Fibroblast of lung (primary cell): ENCODE results near the gene CFAP100. TPM values are rescaled to one million over a fixed set of nuclear protein-coding genes. Genes with fewer than 3 reads are reported as not detected.

ENCODE experiments used
- DNase-seq, 2 donors: peaks; one replicate each; pipeline versions ENCODE4 v3.0.0 to v3.0.0-alpha.2; 2010; ENCODE audit warnings: low read depth in 2 of 2
- H2AFZ ChIP-seq: 2 replicates; pipeline ENCODE4 v1.5.1; 2012; ENCODE audit warnings: low read length, control low read depth, inconsistent platforms
- H3K27ac ChIP-seq: 2 replicates; pipeline ENCODE4 v1.5.1; 2011; ENCODE audit warnings: low read length, control low read depth; ENCODE audit not compliant: insufficient read depth
- H3K27me3 ChIP-seq: 2 replicates; pipeline ENCODE4 v1.5.1; 2011; ENCODE audit warnings: mild to moderate bottlenecking, low read length; ENCODE audit not compliant: control insufficient read depth, insufficient read depth
- H3K36me3 ChIP-seq: 2 replicates; pipeline ENCODE4 v1.5.1; 2011; ENCODE audit warnings: low read length; ENCODE audit not compliant: control insufficient read depth, insufficient read depth
- H3K4me1 ChIP-seq: 2 replicates; pipeline ENCODE4 v1.5.1; 2011; ENCODE audit warnings: low read length; ENCODE audit not compliant: control insufficient read depth, insufficient read depth; ENCODE audit errors: extremely low read depth
- H3K4me2 ChIP-seq: 2 replicates; pipeline ENCODE4 v1.5.1; 2011; ENCODE audit warnings: low read length, control low read depth; ENCODE audit not compliant: insufficient read depth; ENCODE audit errors: extremely low read depth
- H3K4me3 ChIP-seq, 4 experiments: fragments of 200-600 bp in 1 of 4; sonication (generic) in 1 of 4; replicated peaks in 1 of 4; 2 replicates each; pipeline ENCODE4 v1.5.1; 2011 to 2016; ENCODE audit warnings: low read length in 4 of 4, low read depth in 3 of 4, mild to moderate bottlenecking in 3 of 4, control low read depth in 2 of 4, inconsistent platforms in 1 of 4, mixed read lengths in 1 of 4; ENCODE audit not compliant: insufficient read depth in 1 of 4; ENCODE audit errors: control extremely low read depth in 1 of 4
- H3K79me2 ChIP-seq: 2 replicates; pipeline ENCODE4 v1.5.1; 2012; ENCODE audit warnings: mild to moderate bottlenecking, low read length, inconsistent platforms; ENCODE audit not compliant: control insufficient read depth, insufficient read depth
- H3K9ac ChIP-seq: 2 replicates; pipeline ENCODE4 v1.5.1; 2011; ENCODE audit warnings: mild to moderate bottlenecking, low read length, control low read depth; ENCODE audit not compliant: insufficient read depth
- H3K9me3 ChIP-seq: 2 replicates; pipeline ENCODE4 v1.5.1; 2012; ENCODE audit warnings: low read depth, low read length; ENCODE audit not compliant: control insufficient read depth, insufficient read depth
- H4K20me1 ChIP-seq: 2 replicates; pipeline ENCODE4 v1.5.1; 2011; ENCODE audit warnings: low read length; ENCODE audit not compliant: control insufficient read depth, insufficient read depth; ENCODE audit errors: extremely low read depth
- CTCF ChIP-seq, 2 donors: IDR thresholded peaks in 1 of 2; conservative IDR thresholded peaks in 1 of 2; 1 replicate in 1 of 2; 2 replicates in 1 of 2; pipeline ENCODE4 v1.5.1; 2011 to 2012; ENCODE audit warnings: low read length in 2 of 2, control low read depth in 1 of 2, inconsistent platforms in 1 of 2, low read depth in 1 of 2, mild to moderate bottlenecking in 1 of 2
- EZH2 ChIP-seq: IDR thresholded peaks from 2 replicates; pipeline ENCODE4 v1.5.1; 2012; ENCODE audit warnings: low read length, control low read depth, mild to moderate bottlenecking; ENCODE audit errors: missing control alignments
- polyA plus RNA-seq, 2 donors: library from polyadenylated mRNA; depleted of rRNA in 1 of 2; stranded (reverse) in 1 of 2; unstranded in 1 of 2; fragments of >200 nt; gene quantifications; 2 replicates each; pipeline ENCODE4 v1.2.1, GENCODE V29; 2011 to 2012; ENCODE audit warnings: missing spikeins in 1 of 2
- total RNA-seq: library from RNA; depleted of rRNA; stranded (reverse); fragments of >200 nt; gene quantifications from 2 replicates; pipeline ENCODE4 v1.2.1, GENCODE V29; 2014

Gene CFAP100
- total and polyA plus RNA-seq, 2 donors (not counting 1 experiment from before 2014, with no cell fraction given), result not detected

GRCh38 chr3:126360714-126361060, 34.0 kb upstream of the CFAP100 start:
- H3K79me2 ChIP-seq, result no peaks in the 10 kb centered on the region
- no peaks in the 10 kb centered on the region for H4K20me1 ChIP-seq
- no peak for DNase-seq
- no peak overlapping the region for H2AFZ ChIP-seq
- H3K36me3 ChIP-seq, result no peaks in the 10 kb centered on the region
- no peak overlapping the region for H3K4me3 ChIP-seq
- TF ChIP-seq EZH2 (no peak), CTCF (conservative IDR thresholded peaks at IDR 0.05 in 1 of 2, IDR thresholded peaks at IDR 0.05 in 1 of 2; ENCODE audit: low read depth in 1 of 2, low read length in 2 of 2) (no peak)
- no peaks in the 10 kb centered on the region for H3K9me3 ChIP-seq
- H3K27ac ChIP-seq, result no peak overlapping the region
- peaks cover 23% of the 10 kb centered on the region for H3K27me3 ChIP-seq
- H3K4me1 ChIP-seq, result peaks cover 6% of the 10 kb centered on the region
- H3K9ac ChIP-seq, result no peak overlapping the region
- H3K4me2 ChIP-seq, result no peak overlapping the region

GRCh38 chr3:126361211-126361610, 33.5 kb upstream of the CFAP100 start:
- H3K79me2 ChIP-seq, result no peaks in the 10 kb centered on the region
- H4K20me1 ChIP-seq, result no peaks in the 10 kb centered on the region
- no peak overlapping the region for H3K4me3 ChIP-seq
- TF ChIP-seq EZH2, result no peak
- no peak for TF ChIP-seq CTCF (conservative IDR thresholded peaks at IDR 0.05 in 1 of 2, IDR thresholded peaks at IDR 0.05 in 1 of 2; ENCODE audit: low read depth in 1 of 2, low read length in 2 of 2)
- H3K27me3 ChIP-seq, result peaks cover 23% of the 10 kb centered on the region
- no peaks in the 10 kb centered on the region for H3K36me3 ChIP-seq
- no peak overlapping the region for H2AFZ ChIP-seq
- H3K4me2 ChIP-seq, result no peak overlapping the region
- no peak for DNase-seq
- H3K9me3 ChIP-seq, result no peaks in the 10 kb centered on the region
- no peak overlapping the region for H3K27ac ChIP-seq
- H3K9ac ChIP-seq, result no peak overlapping the region
- peaks cover 4% of the 10 kb centered on the region for H3K4me1 ChIP-seq

DNA sequence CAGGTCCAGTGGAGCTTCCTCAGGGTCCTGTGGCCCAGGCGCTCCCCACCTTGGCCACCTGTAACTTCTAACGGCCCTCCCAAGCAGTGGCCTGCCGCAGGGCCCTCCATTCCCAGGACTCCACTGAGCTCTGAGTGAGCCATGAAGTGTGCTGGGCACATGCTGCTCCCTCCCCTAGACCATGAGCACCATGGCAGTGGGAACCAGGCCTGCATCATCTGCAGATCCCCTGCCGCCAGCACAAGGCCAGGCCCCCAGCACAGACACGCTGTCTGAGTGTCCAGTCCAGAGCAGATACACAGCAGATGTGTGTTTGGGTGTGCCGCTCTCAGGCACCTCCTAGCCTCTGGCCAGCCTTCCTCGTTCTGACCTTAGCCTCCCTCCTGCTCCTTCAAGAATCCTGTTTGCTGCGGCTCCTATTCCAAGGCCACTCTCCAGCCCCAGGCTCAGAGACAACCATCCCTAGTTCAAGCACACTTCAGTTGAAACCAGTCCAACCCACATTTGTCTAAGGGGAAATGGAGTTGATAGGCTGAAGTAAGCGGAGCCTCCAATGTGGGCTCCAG, 30.5 kb upstream of the CFAP100 start:
- no peak for DNase-seq
- no peaks in the 10 kb centered on the region for H3K4me1 ChIP-seq
- TF ChIP-seq CTCF (conservative IDR thresholded peaks at IDR 0.05 in 1 of 2, IDR thresholded peaks at IDR 0.05 in 1 of 2; ENCODE audit: low read depth in 1 of 2, low read length in 2 of 2) (no peak), EZH2 (no peak)
- no peaks in the 10 kb centered on the region for H3K9me3 ChIP-seq
- H3K4me2 ChIP-seq, result no peak overlapping the region
- H3K27me3 ChIP-seq, result peaks cover 15% of the 10 kb centered on the region
- H3K9ac ChIP-seq, result no peak overlapping the region
- H3K36me3 ChIP-seq, result no peaks in the 10 kb centered on the region
- H3K79me2 ChIP-seq, result no peaks in the 10 kb centered on the region
- H3K27ac ChIP-seq, result no peak overlapping the region
- H2AFZ ChIP-seq, result no peak overlapping the region
- H3K4me3 ChIP-seq, result no peak overlapping the region
- no peaks in the 10 kb centered on the region for H4K20me1 ChIP-seq
